GM13977 (cell line): Measurements from ENCODE around the gene TULP3.

Source experiments
- DNase-seq: peaks from one replicate; pipeline ENCODE4 v3.0.0; 2012; ENCODE audit warnings: low spot score
- CTCF ChIP-seq: IDR thresholded peaks from 2 replicates; pipeline ENCODE4 v1.5.1; 2012; ENCODE audit warnings: mild to moderate bottlenecking, control low read depth; ENCODE audit not compliant: insufficient read depth; ENCODE audit errors: extremely low read depth, missing control alignments
- in situ Hi-C: fragments of 300-500 bp; cut with MboI; formaldehyde crosslinking; loops from one replicate; pipeline ENCODE4 v1.12.0; 2022; ENCODE audit warnings: low sequenced_read_pairs, low pct_unique_long_range_greater_than_20kb, mixed read lengths, inconsistent platforms; ENCODE audit not compliant: unreplicated experiment

Gene TULP3

GRCh38 chr12:2957816-2958431 lies 67.2 kb downstream of the TULP3 start:
- in situ Hi-C loops = no loop called here
- no peak for TF ChIP-seq CTCF
- DNase-seq = no peak

- in situ Hi-C loops = no loop called here
- TF ChIP-seq CTCF = no peak
- DNase-seq = no peak
These were observed 67.9 kb downstream of the TULP3 start for GRCh38 chr12:2958432-2959191.

- in situ Hi-C loops = no loop called here
- no peak for TF ChIP-seq CTCF
- peak; percentile 84 for DNase-seq
These were observed 68.5 kb downstream of the TULP3 start, which contains the start of gene TEAD4 for GRCh38 chr12:2959192-2959504. Gene TEAD4, plus strand, starts transcription at chr12:2959397.

GRCh38 chr12:2959505-2960389 lies 69.1 kb downstream of the TULP3 start:
- in situ Hi-C loops = no loop called here
- TF ChIP-seq CTCF = no peak
- DNase-seq = peak; percentile 78

GRCh38 chr12:2960390-2960956 lies 69.8 kb downstream of the TULP3 start:
- peak; percentile 52 for DNase-seq
- TF ChIP-seq CTCF = no peak
- in situ Hi-C loops = no loop called here

GRCh38 chr12:2960996-2961616 lies 70.4 kb downstream of the TULP3 start:
- in situ Hi-C loops = no loop called here
- TF ChIP-seq CTCF = no peak
- no peak for DNase-seq
